GM18502 (cell line): Measurements from ENCODE around the gene CHRNA1.

Source experiments
- ATAC-seq: cut with Tn5 transposase; IDR thresholded peaks from one replicate; pipeline ENCODE4 v1.9.1; 2021; ENCODE audit warnings: mild to moderate bottlenecking; ENCODE audit not compliant: unreplicated experiment, poor library complexity

The CHRNA1 gene

GRCh38 chr2:174784909-174785308 is 20.6 kb upstream of the CHRNA1 start:
- no peak for ATAC-seq

GRCh38 chr2:174784316-174784715 is 20.0 kb upstream of the CHRNA1 start:
- ATAC-seq: no peak

GRCh38 chr2:174781996-174782395 is 17.7 kb upstream of the CHRNA1 start:
- no peak for ATAC-seq

- no peak for ATAC-seq
Observed at GRCh38 chr2:174781298-174781697, 17.0 kb upstream of the CHRNA1 start.

- ATAC-seq: no peak
Observed at GRCh38 chr2:174780856-174781255, 16.6 kb upstream of the CHRNA1 start.

GRCh38 chr2:174780191-174780840 is 16.0 kb upstream of the CHRNA1 start:
- ATAC-seq: no peak

GRCh38 chr2:174779361-174779928 is 15.2 kb upstream of the CHRNA1 start:
- no peak for ATAC-seq

GRCh38 chr2:174778085-174778981 is 14.1 kb upstream of the CHRNA1 start:
- no peak for ATAC-seq

- no peak for ATAC-seq
Observed at GRCh38 chr2:174777347-174778084, 13.2 kb upstream of the CHRNA1 start.

- no peak for ATAC-seq
Observed at GRCh38 chr2:174776675-174777074, 12.4 kb upstream of the CHRNA1 start.

GRCh38 chr2:174776223-174776622 is 12.0 kb upstream of the CHRNA1 start:
- ATAC-seq: no peak

- ATAC-seq: no peak
Observed at GRCh38 chr2:174775571-174775980, 11.3 kb upstream of the CHRNA1 start.

- ATAC-seq: no peak
Observed at GRCh38 chr2:174774886-174775285, 10.6 kb upstream of the CHRNA1 start.

GRCh38 chr2:174773215-174773614 is 8.9 kb upstream of the CHRNA1 start:
- ATAC-seq: no peak

- ATAC-seq: no peak
Observed at GRCh38 chr2:174772472-174772801, 8.2 kb upstream of the CHRNA1 start.

GRCh38 chr2:174771631-174772471 is 7.6 kb upstream of the CHRNA1 start:
- ATAC-seq: peak; percentile 61

- no peak for ATAC-seq
Observed at GRCh38 chr2:174771136-174771535, 6.9 kb upstream of the CHRNA1 start.

- no peak for ATAC-seq
Observed at GRCh38 chr2:174768557-174768956, 4.3 kb upstream of the CHRNA1 start.

- ATAC-seq: no peak
Observed at GRCh38 chr2:174766271-174766670, 2.0 kb upstream of the CHRNA1 start.

- no peak for ATAC-seq
Observed at GRCh38 chr2:174765576-174765975, 1.3 kb upstream of the CHRNA1 start.
